ACC112 (cell line): ENCODE data around the gene SRSF11.

Experiments used
- H2AFZ ChIP-seq: fragments of 200-600 bp; sonication (generic); one replicate; pipeline ENCODE4 v1.6.0; 2017; ENCODE audit warnings: antibody characterized with exemption, low read length; ENCODE audit not compliant: unreplicated experiment
- H3K27ac ChIP-seq: fragments of 200-600 bp; sonication (generic); 2 replicates; pipeline ENCODE4 v1.5.1; 2014; ENCODE audit warnings: low read depth, mild to moderate bottlenecking, antibody characterized with exemption, low read length, moderate library complexity
- H3K27me3 ChIP-seq: fragments of 200-600 bp; sonication (generic); 2 replicates; pipeline ENCODE4 v1.6.1; 2014; ENCODE audit warnings: mild to moderate bottlenecking, antibody characterized with exemption, low read length, moderate library complexity, mixed read lengths; ENCODE audit not compliant: insufficient read depth
- H3K36me3 ChIP-seq: fragments of 200-600 bp; sonication (generic); 2 replicates; pipeline ENCODE4 v1.6.1; 2016; ENCODE audit warnings: mild to moderate bottlenecking, antibody characterized with exemption, low read length, moderate library complexity, mixed read lengths; ENCODE audit not compliant: insufficient read depth
- H3K4me1 ChIP-seq: fragments of 200-600 bp; sonication (generic); one replicate; pipeline ENCODE4 v1.6.1; 2016; ENCODE audit warnings: low read length, mixed read lengths; ENCODE audit not compliant: insufficient read depth, unreplicated experiment, control insufficient read depth
- H3K4me3 ChIP-seq: fragments of 200-600 bp; sonication (generic); 2 replicates; pipeline ENCODE4 v1.5.1; 2014; ENCODE audit warnings: mild to moderate bottlenecking, low read depth, low read length
- H3K79me2 ChIP-seq: fragments of 200-600 bp; sonication (generic); one replicate; pipeline ENCODE4 v1.6.0; 2016; ENCODE audit warnings: low read length; ENCODE audit not compliant: control insufficient read depth, unreplicated experiment, insufficient read depth

The SRSF11 gene

GRCh38 chr1:70256664-70257063, 35.5 kb downstream of the SRSF11 start:
- H3K27me3 ChIP-seq = no peaks in the 10 kb centered on the region
- peaks cover 10% of the 10 kb centered on the region for H3K36me3 ChIP-seq
- no peaks in the 10 kb centered on the region for H3K4me1 ChIP-seq
- no peak overlapping the region for H3K27ac ChIP-seq
- H2AFZ ChIP-seq = no peak overlapping the region
- H3K79me2 ChIP-seq = no peaks in the 10 kb centered on the region
- H3K4me3 ChIP-seq = no peak overlapping the region

- Histone ChIP-seq H2AFZ (no peak overlapping the region), H3K27ac (no peak overlapping the region), H3K79me2 (no peaks in the 10 kb centered on the region), H3K27me3 (no peaks in the 10 kb centered on the region), H3K4me3 (no peak overlapping the region), H3K4me1 (no peaks in the 10 kb centered on the region), H3K36me3 (peaks cover 32% of the 10 kb centered on the region)
Observed at GRCh38 chr1:70264839-70265238, 43.7 kb downstream of the SRSF11 start.

- Histone ChIP-seq H2AFZ (no peak overlapping the region), H3K4me3 (no peak overlapping the region), H3K36me3 (peaks cover 36% of the 10 kb centered on the region), H3K79me2 (no peaks in the 10 kb centered on the region), H3K4me1 (no peaks in the 10 kb centered on the region), H3K27me3 (no peaks in the 10 kb centered on the region), H3K27ac (no peak overlapping the region)
Observed at GRCh38 chr1:70265946-70266345, 44.8 kb downstream of the SRSF11 start.

- peaks cover 5% of the 10 kb centered on the region for H3K4me1 ChIP-seq
- H2AFZ ChIP-seq = no peak overlapping the region
- no peak overlapping the region for H3K4me3 ChIP-seq
- no peaks in the 10 kb centered on the region for H3K27me3 ChIP-seq
- H3K36me3 ChIP-seq = peaks cover 25% of the 10 kb centered on the region
- H3K27ac ChIP-seq = no peak overlapping the region
- no peaks in the 10 kb centered on the region for H3K79me2 ChIP-seq
Observed at GRCh38 chr1:70277875-70278274, 56.7 kb downstream of the SRSF11 start.

GRCh38 chr1:70278710-70279109, 57.5 kb downstream of the SRSF11 start:
- Histone ChIP-seq H2AFZ (no peak overlapping the region), H3K79me2 (no peaks in the 10 kb centered on the region), H3K27me3 (no peaks in the 10 kb centered on the region), H3K36me3 (peaks cover 19% of the 10 kb centered on the region), H3K4me3 (no peak overlapping the region), H3K27ac (no peak overlapping the region), H3K4me1 (peaks cover 5% of the 10 kb centered on the region)

- Histone ChIP-seq H3K27ac (no peak overlapping the region), H3K4me1 (no peaks in the 10 kb centered on the region), H3K79me2 (no peaks in the 10 kb centered on the region), H3K4me3 (no peak overlapping the region), H3K36me3 (0 out of 2 replicates have a peak, but pooled peaks cover 3% of the 10 kb centered on the region), H2AFZ (no peak overlapping the region), H3K27me3 (no peaks in the 10 kb centered on the region)
Observed at GRCh38 chr1:70284366-70284765, 63.2 kb downstream of the SRSF11 start.

- H3K79me2 ChIP-seq = no peaks in the 10 kb centered on the region
- no peak overlapping the region for H3K4me3 ChIP-seq
- no peaks in the 10 kb centered on the region for H3K4me1 ChIP-seq
- no peak overlapping the region for H3K27ac ChIP-seq
- no peak overlapping the region for H2AFZ ChIP-seq
- H3K27me3 ChIP-seq = no peaks in the 10 kb centered on the region
- 0 out of 2 replicates have a peak, but pooled peaks cover 3% of the 10 kb centered on the region for H3K36me3 ChIP-seq
Observed at GRCh38 chr1:70286453-70286852, 65.3 kb downstream of the SRSF11 start.

GRCh38 chr1:70288166-70288565, 67.0 kb downstream of the SRSF11 start:
- Histone ChIP-seq H3K27ac (no peak overlapping the region), H3K4me3 (no peak overlapping the region), H3K36me3 (no peaks in the 10 kb centered on the region), H3K79me2 (no peaks in the 10 kb centered on the region), H2AFZ (no peak overlapping the region), H3K4me1 (no peaks in the 10 kb centered on the region), H3K27me3 (no peaks in the 10 kb centered on the region)

- H3K4me1 ChIP-seq = no peaks in the 10 kb centered on the region
- no peak overlapping the region for H3K4me3 ChIP-seq
- no peak overlapping the region for H2AFZ ChIP-seq
- no peaks in the 10 kb centered on the region for H3K27me3 ChIP-seq
- 0 out of 2 replicates have a peak, but pooled peaks cover 4% of the 10 kb centered on the region for H3K36me3 ChIP-seq
- H3K27ac ChIP-seq = no peak overlapping the region
- no peaks in the 10 kb centered on the region for H3K79me2 ChIP-seq
Observed at GRCh38 chr1:70290218-70290617, 69.0 kb downstream of the SRSF11 start.

GRCh38 chr1:70293186-70293843, 72.1 kb downstream of the SRSF11 start:
- Histone ChIP-seq H3K4me3 (no peak overlapping the region), H3K4me1 (no peaks in the 10 kb centered on the region), H3K27me3 (no peaks in the 10 kb centered on the region), H3K79me2 (no peaks in the 10 kb centered on the region), H3K36me3 (peaks cover 11% of the 10 kb centered on the region), H3K27ac (no peak overlapping the region), H2AFZ (no peak overlapping the region)

GRCh38 chr1:70295749-70296148, 74.6 kb downstream of the SRSF11 start:
- Histone ChIP-seq H3K27ac (no peak overlapping the region), H2AFZ (no peak overlapping the region), H3K79me2 (peaks cover 4% of the 10 kb centered on the region), H3K4me1 (no peaks in the 10 kb centered on the region), H3K27me3 (no peaks in the 10 kb centered on the region), H3K4me3 (no peak overlapping the region), H3K36me3 (peaks cover 11% of the 10 kb centered on the region)
